CD4-positive, alpha-beta T cell treated with Interleukin-17A for 1 hour (primary cell): ENCODE data around the gene STAB2.

ENCODE experiments used
- DNase-seq: peaks from one replicate; pipeline ENCODE4 v3.0.0-alpha.2; 2020

The STAB2 gene

DNA sequence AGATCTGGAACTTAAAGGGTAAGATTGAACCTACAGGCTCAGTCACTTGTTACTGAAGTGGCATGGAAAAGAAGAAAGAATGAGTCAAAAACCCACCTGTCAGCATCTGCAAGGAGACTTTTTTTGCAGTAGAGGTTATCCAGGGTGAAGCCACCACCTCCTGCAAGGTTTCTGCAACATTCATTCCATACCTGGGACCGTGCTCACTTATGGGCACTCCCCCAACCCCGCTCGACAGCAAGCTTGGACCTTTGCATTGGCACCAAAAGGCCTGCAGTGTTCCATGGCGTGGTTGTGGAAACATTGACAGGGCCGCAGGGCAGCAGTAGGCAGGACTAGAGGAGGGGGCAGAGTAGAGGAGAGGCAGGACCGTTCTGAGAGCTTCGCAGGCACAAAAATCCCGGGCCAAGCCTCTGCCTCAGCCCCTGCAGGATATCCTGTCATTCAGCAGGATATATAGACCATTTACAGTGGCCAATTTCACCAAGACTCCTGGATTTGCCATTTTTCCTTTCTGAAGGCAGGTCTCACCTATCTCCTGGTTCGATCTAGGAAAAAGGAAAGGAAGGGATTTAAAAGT lies at the start of gene STAB2:
TSS of gene STAB2 (plus strand) at position 483 of the 580 bp plus-strand sequence. CDS start 204 bp downstream, outside the sequence.
- no peak for DNase-seq

DNA sequence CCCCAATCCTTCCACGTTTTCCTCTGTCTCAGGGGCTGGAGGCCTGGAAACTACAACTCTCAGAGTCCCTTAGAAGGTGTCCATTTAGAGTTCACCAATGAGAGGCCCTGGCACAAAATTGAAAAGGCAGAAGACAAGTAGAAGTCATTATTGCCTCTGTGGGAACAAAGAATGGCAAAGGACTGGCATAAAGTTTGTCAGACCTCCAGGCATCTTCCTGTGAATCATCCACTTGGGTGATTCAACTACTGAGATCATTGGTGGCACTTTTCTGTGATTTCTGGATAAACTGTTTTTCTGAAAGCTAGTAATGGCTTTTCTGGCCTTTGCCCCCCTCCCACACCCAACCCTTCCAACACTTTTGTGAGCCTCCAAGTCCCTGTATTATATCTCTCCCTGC lies 48.7 kb upstream of the STAB2 start:
- no peak for DNase-seq

GRCh38 chr12:103540319-103540718 lies 46.8 kb upstream of the STAB2 start:
- DNase-seq = no peak

DNA sequence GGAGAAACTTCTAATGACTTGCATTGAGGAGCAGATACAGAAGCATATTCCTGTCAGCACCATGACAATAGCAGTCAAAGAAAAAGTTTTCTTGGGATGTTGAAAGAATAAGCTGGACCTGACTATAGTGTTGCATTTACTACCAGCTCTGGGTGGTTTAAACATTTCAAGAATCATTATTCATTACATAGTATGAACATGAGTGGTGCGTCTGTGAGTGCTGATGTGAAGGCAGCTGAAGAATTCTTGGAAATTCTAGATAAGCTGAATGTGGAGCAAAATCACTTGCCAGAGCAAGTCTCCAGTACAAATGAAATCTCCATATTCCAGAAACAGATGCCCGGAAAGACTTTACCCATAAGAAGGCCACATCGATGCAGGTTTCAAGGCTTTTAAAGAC lies 45.0 kb upstream of the STAB2 start:
- no peak for DNase-seq

GRCh38 chr12:103546959-103547358 lies 40.1 kb upstream of the STAB2 start:
- DNase-seq = no peak

- no peak for DNase-seq
These were observed 39.7 kb upstream of the STAB2 start for GRCh38 chr12:103547376-103547775.

DNA sequence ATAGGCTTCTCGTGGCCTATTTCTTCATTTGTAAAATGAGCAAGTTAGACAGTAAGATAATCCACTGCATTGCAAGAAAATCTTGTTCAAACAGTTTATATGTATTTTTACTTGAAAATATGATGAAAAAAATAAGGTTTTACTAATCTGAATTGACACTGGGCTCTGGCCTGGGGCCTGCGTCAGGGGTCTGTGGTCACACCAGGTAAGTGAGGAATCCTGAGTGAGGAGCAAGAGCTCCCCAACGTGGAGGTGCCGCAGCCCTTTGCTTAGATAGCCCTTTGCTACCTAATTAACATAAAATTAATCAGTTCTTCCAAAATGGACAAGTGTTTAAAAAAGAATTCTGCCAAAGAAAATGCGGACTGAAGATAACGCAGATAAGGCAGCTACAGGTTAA lies 39.1 kb upstream of the STAB2 start:
- DNase-seq = no peak

GRCh38 chr12:103548622-103549601 lies 38.2 kb upstream of the STAB2 start:
- DNase-seq = peak; percentile 69

DNA sequence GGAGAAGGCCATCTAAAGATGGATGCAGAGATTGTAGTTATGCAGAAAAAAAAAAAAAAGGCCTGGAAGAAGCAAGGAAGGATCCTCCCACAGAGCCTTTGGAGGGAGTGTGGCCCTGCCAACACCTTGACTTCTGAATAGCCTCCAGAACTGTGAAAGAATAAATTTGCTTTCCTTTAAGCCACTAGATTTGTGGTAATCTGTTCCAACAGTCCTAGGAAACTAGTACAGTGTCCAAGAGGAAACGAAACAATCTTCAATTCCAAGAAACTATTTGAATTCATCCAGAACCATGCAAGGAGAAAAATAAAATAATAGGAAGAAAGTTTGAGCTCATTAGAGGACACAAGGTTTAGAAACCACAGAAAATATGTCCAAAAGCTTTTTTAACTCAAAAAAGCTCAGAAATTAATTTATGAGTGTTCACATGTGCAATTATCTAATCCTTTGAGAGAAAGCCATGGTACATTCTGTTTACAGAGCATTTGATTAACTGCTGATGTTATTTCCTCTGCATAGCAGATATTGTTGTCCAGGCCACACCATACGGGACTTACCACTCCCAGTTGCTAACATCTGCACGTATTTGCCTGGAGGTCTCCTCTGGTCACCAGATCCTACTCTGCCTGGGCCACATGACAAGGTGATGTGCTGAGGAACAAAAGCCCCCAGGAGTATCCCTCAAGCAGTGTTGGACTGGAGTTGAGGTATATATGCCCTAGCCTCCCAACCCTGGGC lies 30.0 kb upstream of the STAB2 start:
- no peak for DNase-seq

DNA sequence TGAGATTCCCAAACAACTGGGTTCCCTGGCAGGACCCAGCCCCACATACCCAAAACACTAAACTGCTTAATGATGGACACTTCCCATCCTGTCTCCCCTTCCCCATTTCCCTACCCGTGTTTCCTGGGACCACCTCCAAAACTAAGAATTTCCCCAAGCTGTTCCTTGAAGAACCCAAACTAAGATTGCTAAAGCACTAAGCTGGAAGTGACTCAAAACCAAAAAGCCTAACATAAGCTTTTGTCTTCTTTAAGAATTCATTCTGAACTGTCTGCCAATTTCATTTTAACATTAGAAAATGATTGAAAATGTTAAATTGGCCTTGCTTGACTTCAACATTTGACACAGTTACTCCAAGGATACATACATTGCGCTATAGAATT lies 29.5 kb upstream of the STAB2 start:
- DNase-seq = no peak

- no peak for DNase-seq
These were observed 28.2 kb upstream of the STAB2 start for GRCh38 chr12:103558879-103559278.

DNA sequence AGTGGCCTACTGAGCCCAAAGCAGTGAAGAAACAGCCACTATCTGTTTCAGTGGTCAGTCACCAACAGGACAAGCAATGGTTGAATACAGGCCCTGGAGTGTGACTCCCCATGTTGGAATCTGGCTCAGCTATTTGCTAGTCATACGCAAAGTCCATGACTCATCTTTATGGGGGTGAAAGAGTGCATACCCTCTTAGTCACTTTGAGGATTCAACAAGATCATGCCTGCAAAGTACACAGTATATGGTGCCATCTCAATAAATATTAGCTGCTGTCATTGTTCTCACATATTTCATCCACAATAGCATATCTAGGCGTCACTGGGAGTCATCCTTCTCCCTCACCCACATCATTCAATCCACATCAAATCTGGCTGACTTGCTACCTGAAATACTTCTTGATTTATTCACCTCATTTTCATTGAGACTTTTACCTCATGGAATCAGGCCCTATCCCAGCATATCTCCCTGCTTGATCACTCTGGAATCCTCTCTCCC lies 26.4 kb upstream of the STAB2 start:
- no peak for DNase-seq

DNA sequence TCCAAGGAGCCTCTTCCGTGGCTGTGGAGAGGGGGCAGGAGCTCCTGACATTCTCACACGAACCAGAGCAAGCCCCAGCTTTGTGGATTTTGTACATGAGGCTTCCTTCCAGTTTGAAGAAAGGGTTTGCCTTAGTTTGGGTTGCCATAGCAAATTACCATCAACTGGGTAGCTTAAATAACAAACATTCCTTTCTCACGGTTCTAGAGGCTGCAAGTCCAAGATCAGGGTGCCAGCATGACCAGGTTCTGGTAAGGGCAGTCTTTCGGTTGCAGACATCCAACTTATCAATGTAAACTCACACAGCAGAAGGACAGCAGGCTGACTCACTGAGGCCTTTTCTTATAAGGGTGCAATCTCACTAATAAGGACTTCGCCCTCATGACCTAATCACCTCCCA lies 25.9 kb upstream of the STAB2 start:
- DNase-seq = no peak

DNA sequence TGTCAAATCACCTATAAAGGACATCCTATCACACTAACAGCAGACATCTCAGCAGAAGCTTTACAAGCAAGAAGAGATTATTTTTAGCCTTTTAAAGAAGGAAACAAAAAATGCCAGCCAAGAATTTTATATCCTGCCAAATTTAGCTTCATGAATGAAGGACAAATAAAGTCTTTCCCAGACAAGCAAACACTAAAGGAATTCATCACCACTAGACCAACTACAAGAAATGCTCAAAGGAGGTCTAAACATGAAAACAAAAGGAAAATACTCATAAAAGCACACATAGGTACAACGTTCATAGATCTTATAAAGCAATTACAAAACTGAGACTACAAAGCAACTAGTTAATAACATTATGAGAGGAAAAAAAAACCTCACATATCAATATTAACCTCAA lies 20.7 kb upstream of the STAB2 start:
- DNase-seq = no peak

- no peak for DNase-seq
These were observed 17.8 kb upstream of the STAB2 start for GRCh38 chr12:103569278-103569677.

GRCh38 chr12:103571286-103571685 lies 15.8 kb upstream of the STAB2 start:
- DNase-seq = no peak

DNA sequence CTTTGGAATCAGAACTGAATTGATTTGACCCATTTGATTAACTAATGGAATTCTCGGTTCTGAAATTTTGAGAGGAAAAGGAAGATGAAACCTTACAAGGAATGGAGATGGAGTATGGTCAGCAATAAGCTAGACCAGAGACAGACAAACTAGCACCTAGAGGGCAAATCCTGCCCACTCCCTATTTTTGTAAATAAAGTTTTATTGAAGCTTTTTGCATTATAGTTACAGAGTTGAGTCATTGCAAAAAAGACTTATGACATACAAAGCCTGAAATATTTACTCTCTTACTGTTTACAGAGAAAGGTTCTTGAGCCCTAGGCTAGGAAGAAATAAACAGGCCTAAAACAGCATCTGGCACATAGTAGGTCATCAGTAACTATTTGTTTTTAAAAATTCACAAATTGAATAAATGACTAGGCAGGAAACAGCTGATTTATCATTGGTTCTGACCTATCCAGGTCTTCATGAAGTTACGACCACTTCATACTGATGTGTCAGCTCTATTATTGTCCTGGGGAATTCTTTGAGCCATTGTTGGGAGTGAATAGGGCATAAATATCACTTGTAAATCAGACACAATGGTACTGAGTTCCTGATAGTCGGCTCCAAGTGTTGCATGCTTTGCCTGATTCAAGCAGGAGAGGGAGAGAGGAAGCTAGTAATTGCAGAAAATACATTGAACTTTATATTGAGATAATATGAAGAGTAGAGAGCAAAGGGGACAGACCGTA lies 14.6 kb upstream of the STAB2 start:
- DNase-seq = no peak

- no peak for DNase-seq
These were observed 13.9 kb upstream of the STAB2 start for GRCh38 chr12:103573185-103573584.

DNA sequence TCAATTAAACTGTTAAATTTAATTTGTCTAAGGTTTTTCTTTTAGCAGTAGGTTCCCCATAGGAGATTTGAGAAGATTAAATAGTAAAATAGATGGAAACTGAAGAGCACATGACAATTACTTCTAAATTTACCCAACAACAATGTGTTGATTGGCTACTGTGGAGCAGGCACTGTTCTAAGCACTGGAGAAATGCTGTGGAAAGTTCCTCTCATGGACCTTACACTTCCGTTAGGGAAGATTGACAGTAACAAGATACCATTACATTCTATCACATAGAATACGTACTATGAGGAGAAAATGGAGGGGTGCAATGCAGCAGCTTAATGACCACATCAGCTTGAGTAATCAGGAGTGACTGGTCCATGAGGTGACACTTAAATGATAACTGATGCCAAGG lies 8.1 kb upstream of the STAB2 start:
- no peak for DNase-seq

DNA sequence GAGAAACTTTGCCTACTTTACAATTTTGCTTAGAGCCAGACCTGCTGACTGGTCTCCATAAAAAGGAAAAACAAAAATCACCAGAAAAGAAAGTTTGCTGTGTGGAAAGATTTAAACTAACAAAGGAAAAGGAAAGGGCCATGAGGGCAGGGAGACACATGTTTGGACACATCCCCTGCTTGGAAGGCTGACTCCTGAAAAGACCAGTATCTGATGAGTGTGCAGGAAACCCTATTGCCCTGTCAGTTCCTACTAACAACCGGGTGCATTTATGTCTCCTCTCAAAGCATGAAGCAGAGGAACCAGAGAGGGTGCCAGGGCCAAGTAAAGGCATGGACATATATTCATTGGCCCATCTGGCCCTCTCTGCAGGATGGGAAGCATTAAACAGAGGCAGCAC lies 7.0 kb upstream of the STAB2 start:
- DNase-seq = no peak

DNA sequence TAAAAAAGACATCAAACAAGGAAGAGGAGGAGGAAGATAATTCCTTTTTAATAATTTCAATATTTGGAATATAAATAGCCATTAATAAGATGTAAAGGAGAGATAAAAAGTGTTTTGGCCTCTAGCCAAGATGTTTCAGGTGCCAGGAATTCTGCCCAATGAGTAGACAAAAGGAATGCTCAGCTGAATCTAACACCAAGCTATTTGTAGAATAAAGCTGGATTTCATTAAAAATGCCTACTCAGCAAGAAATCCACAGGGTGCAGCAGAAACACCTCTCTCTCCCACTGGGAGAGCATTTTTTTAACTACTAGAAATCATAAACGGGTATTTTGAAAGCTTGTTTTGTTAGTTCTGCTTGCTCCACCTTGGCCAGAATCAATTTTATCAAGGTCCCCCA lies 4.1 kb upstream of the STAB2 start:
- DNase-seq = no peak

DNA sequence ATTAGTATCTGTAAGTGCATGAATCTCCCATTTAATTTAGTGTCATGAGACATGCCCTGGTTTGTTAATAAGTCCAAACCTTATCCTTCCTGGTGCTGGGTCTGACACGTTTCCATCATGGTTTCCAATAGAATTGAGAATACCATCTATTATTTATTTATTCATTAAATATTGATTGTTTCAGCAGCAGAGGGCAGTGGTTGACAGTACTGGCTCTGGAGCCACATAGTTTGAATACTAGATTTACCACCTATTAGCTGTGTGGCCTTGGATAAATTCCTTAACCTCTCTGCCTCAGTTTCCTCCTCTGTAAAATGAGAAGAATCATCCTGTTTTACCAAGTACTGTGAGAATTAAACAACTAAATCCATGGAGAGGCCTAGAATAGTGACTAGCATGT lies 941 bp upstream of the STAB2 start:
- DNase-seq = no peak

GRCh38 chr12:103588680-103589079 lies 1.6 kb downstream of the STAB2 start:
- no peak for DNase-seq
